GM23338 (cell line): Measurements from ENCODE around the gene MST1. TPM values are rescaled to one million over a fixed set of nuclear protein-coding genes. Genes with fewer than 3 reads are reported as not detected.

Source experiments
- ATAC-seq: fragments of 200-7000 bp; cut with Tn5 transposase; 3 replicates; pipeline ENCODE4 v1.9.1; 2020
- DNase-seq: peaks from one replicate; pipeline ENCODE4 v3.0.0-alpha.2; 2015; ENCODE audit warnings: low spot score
- H2AFZ ChIP-seq: fragments of 200-600 bp; sonication (generic); 2 replicates; pipeline ENCODE4 v1.8.0; 2016; ENCODE audit warnings: antibody characterized with exemption, mild to moderate bottlenecking, moderate library complexity
- H3F3A ChIP-seq: fragments of 200-600 bp; sonication (generic); replicated peaks from 2 replicates; pipeline ENCODE4 v1.8.0; 2017; ENCODE audit warnings: antibody characterized with exemption, mixed run types, low read depth
- H3K27ac ChIP-seq: fragments of 200-600 bp; sonication (generic); 2 replicates; pipeline ENCODE4 v1.6.1; 2016; ENCODE audit warnings: low read depth
- H3K27me3 ChIP-seq: fragments of 200-600 bp; sonication (generic); 2 replicates; pipeline ENCODE4 v1.8.0; 2016; ENCODE audit warnings: mild to moderate bottlenecking, mixed run types, moderate library complexity; ENCODE audit not compliant: insufficient read depth
- H3K36me3 ChIP-seq: fragments of 200-600 bp; sonication (generic); 2 replicates; pipeline ENCODE4 v1.8.0; 2016; ENCODE audit warnings: mild to moderate bottlenecking; ENCODE audit not compliant: insufficient read depth
- H3K4me1 ChIP-seq: fragments of 200-600 bp; sonication (generic); 2 replicates; pipeline ENCODE4 v1.8.0; 2016; ENCODE audit warnings: mild to moderate bottlenecking, moderate library complexity; ENCODE audit not compliant: insufficient read depth
- H3K4me2 ChIP-seq: fragments of 200-600 bp; sonication (generic); 2 replicates; pipeline ENCODE4 v1.7.1; 2017; ENCODE audit warnings: mixed run types
- H3K4me3 ChIP-seq: fragments of 200-600 bp; sonication (generic); 2 replicates; pipeline ENCODE4 v1.6.1; 2016; ENCODE audit warnings: mixed run types
- H3K79me2 ChIP-seq: fragments of 200-600 bp; sonication (generic); replicated peaks from 2 replicates; pipeline ENCODE4 v1.8.0; 2017; ENCODE audit warnings: mild to moderate bottlenecking; ENCODE audit not compliant: insufficient read depth
- H3K9me2 ChIP-seq: fragments of 200-600 bp; sonication (generic); 2 replicates; pipeline ENCODE4 v1.8.0; 2017; ENCODE audit not compliant: insufficient read depth
- H4K20me1 ChIP-seq: fragments of 200-600 bp; sonication (generic); replicated peaks from 2 replicates; pipeline ENCODE4 v1.8.0; 2017; ENCODE audit warnings: mild to moderate bottlenecking; ENCODE audit not compliant: insufficient read depth
- H3K27ac Mint-ChIP-seq: 2 replicates; pipeline ENCODE4 v1.8.0; 2020; ENCODE audit warnings: inconsistent platforms, mild to moderate bottlenecking, moderate library complexity, mixed read lengths
- H3K27me3 Mint-ChIP-seq: 3 replicates; pipeline ENCODE4 v1.8.0; 2022; ENCODE audit warnings: low read depth, mild to moderate bottlenecking, moderate library complexity, mixed read lengths, inconsistent platforms; ENCODE audit not compliant: insufficient read depth, poor library complexity
- H3K36me3 Mint-ChIP-seq: 3 replicates; pipeline ENCODE4 v1.8.0; 2021; ENCODE audit warnings: low read depth, mild to moderate bottlenecking, inconsistent platforms, moderate library complexity, mixed read lengths
- H3K4me1 Mint-ChIP-seq: 3 replicates; pipeline ENCODE4 v1.8.0; 2020; ENCODE audit warnings: mild to moderate bottlenecking, inconsistent platforms, mixed read lengths
- H3K4me3 Mint-ChIP-seq: 3 replicates; pipeline ENCODE4 v1.8.0; 2021; ENCODE audit warnings: moderate library complexity, mild to moderate bottlenecking, inconsistent platforms, mixed read lengths
- H3K9me3 Mint-ChIP-seq: 3 replicates; pipeline ENCODE4 v1.8.0; 2020; ENCODE audit warnings: moderate library complexity, mild to moderate bottlenecking, inconsistent platforms, mixed read lengths
- CREB1 ChIP-seq: fragments of 250-450 bp; sonication (Bioruptor Pico); IDR thresholded peaks from 2 replicates; pipeline ENCODE4 v1.5.0; 2020; ENCODE audit warnings: low read depth, mild to moderate bottlenecking, moderate library complexity
- EZH2 ChIP-seq: fragments of 200-600 bp; sonication (generic); IDR thresholded peaks from one replicate; pipeline ENCODE4 v1.8.0; 2017; ENCODE audit warnings: antibody characterized with exemption, mild to moderate bottlenecking, low read depth; ENCODE audit not compliant: unreplicated experiment
- POLR2AphosphoS5 ChIP-seq: IDR thresholded peaks from 2 replicates; pipeline ENCODE4 v1.6.1; 2016; ENCODE audit warnings: antibody characterized with exemption, low read depth
- STAT1 ChIP-seq: IDR thresholded peaks from one replicate; pipeline ENCODE4 v1.6.1; 2016; ENCODE audit warnings: antibody characterized with exemption; ENCODE audit not compliant: unreplicated experiment
- polyA plus RNA-seq: library from polyadenylated mRNA; unstranded; fragments of >200 nt; fragmentation: Nextera tagmentation; extraction: Ambion mirVana; gene quantifications from 2 replicates; pipeline ENCODE4 v1.2.1, GENCODE V29; 2016
- total RNA-seq: library from RNA; depleted of rRNA; stranded (reverse); fragments of >200 nt; shearing (Covaris generic); gene quantifications from 2 replicates; pipeline ENCODE4 v1.2.3, GENCODE V29; 2014
- TF ChIP-seq, protein P1 (sequence below): IDR thresholded peaks from 2 replicates; pipeline ENCODE4 v1.6.1; 2016; ENCODE audit warnings: antibody characterized with exemption
- TF ChIP-seq, protein P2 (sequence below): fragments of 250-450 bp; sonication (Bioruptor Pico); IDR thresholded peaks from 2 replicates; pipeline ENCODE4 v1.5.0; 2020; ENCODE audit warnings: mild to moderate bottlenecking, moderate library complexity

MST1 gene
- total and polyA plus RNA-seq, 2 experiments from 2014 or later, result 5.9 to 11.1 TPM

DNA sequence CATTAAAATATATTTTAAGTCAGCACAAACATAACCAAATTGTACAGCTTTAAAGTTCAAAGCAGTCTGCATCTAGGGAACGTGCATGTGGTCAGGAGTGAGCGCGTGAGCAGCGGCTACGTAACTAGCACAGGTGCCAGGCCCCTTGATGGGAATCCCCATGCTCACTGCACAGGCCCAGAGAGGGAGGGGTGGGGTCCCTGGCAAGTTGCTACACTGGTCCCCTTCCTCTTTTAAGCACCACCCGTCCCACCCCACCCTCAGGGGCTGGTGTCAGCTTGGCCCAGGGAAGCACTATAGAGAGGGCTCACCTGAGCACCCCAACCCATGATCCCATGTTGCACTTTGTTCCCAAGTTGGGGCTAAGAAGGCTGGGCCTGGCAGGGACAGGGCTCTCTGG lies 35.3 kb upstream of the MST1 start (continued):
- no peak for TF ChIP-seq EZH2
- TF ChIP-seq, protein P1, sequence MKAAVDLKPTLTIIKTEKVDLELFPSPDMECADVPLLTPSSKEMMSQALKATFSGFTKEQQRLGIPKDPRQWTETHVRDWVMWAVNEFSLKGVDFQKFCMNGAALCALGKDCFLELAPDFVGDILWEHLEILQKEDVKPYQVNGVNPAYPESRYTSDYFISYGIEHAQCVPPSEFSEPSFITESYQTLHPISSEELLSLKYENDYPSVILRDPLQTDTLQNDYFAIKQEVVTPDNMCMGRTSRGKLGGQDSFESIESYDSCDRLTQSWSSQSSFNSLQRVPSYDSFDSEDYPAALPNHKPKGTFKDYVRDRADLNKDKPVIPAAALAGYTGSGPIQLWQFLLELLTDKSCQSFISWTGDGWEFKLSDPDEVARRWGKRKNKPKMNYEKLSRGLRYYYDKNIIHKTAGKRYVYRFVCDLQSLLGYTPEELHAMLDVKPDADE, result no peak
- TF ChIP-seq, protein P2, sequence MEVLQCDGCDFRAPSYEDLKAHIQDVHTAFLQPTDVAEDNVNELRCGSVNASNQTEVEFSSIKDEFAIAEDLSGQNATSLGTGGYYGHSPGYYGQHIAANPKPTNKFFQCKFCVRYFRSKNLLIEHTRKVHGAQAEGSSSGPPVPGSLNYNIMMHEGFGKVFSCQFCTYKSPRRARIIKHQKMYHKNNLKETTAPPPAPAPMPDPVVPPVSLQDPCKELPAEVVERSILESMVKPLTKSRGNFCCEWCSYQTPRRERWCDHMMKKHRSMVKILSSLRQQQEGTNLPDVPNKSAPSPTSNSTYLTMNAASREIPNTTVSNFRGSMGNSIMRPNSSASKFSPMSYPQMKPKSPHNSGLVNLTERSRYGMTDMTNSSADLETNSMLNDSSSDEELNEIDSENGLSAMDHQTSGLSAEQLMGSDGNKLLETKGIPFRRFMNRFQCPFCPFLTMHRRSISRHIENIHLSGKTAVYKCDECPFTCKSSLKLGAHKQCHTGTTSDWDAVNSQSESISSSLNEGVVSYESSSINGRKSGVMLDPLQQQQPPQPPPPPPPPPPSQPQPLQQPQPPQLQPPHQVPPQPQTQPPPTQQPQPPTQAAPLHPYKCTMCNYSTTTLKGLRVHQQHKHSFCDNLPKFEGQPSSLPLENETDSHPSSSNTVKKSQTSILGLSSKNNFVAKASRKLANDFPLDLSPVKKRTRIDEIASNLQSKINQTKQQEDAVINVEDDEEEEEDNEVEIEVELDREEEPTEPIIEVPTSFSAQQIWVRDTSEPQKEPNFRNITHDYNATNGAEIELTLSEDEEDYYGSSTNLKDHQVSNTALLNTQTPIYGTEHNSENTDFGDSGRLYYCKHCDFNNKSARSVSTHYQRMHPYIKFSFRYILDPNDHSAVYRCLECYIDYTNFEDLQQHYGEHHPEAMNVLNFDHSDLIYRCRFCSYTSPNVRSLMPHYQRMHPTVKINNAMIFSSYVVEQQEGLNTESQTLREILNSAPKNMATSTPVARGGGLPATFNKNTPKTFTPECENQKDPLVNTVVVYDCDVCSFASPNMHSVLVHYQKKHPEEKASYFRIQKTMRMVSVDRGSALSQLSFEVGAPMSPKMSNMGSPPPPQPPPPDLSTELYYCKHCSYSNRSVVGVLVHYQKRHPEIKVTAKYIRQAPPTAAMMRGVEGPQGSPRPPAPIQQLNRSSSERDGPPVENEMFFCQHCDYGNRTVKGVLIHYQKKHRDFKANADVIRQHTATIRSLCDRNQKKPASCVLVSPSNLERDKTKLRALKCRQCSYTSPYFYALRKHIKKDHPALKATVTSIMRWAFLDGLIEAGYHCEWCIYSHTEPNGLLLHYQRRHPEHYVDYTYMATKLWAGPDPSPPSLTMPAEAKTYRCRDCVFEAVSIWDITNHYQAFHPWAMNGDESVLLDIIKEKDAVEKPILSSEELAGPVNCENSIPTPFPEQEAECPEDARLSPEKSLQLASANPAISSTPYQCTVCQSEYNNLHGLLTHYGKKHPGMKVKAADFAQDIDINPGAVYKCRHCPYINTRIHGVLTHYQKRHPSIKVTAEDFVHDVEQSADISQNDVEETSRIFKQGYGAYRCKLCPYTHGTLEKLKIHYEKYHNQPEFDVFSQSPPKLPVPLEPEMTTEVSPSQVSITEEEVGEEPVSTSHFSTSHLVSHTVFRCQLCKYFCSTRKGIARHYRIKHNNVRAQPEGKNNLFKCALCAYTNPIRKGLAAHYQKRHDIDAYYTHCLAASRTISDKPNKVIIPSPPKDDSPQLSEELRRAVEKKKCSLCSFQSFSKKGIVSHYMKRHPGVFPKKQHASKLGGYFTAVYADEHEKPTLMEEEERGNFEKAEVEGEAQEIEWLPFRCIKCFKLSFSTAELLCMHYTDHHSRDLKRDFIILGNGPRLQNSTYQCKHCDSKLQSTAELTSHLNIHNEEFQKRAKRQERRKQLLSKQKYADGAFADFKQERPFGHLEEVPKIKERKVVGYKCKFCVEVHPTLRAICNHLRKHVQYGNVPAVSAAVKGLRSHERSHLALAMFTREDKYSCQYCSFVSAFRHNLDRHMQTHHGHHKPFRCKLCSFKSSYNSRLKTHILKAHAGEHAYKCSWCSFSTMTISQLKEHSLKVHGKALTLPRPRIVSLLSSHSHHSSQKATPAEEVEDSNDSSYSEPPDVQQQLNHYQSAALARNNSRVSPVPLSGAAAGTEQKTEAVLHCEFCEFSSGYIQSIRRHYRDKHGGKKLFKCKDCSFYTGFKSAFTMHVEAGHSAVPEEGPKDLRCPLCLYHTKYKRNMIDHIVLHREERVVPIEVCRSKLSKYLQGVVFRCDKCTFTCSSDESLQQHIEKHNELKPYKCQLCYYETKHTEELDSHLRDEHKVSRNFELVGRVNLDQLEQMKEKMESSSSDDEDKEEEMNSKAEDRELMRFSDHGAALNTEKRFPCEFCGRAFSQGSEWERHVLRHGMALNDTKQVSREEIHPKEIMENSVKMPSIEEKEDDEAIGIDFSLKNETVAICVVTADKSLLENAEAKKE (CRISPR knock-in tag), result no peak
- TF ChIP-seq CREB1 (CRISPR knock-in tag), result no peak

DNA sequence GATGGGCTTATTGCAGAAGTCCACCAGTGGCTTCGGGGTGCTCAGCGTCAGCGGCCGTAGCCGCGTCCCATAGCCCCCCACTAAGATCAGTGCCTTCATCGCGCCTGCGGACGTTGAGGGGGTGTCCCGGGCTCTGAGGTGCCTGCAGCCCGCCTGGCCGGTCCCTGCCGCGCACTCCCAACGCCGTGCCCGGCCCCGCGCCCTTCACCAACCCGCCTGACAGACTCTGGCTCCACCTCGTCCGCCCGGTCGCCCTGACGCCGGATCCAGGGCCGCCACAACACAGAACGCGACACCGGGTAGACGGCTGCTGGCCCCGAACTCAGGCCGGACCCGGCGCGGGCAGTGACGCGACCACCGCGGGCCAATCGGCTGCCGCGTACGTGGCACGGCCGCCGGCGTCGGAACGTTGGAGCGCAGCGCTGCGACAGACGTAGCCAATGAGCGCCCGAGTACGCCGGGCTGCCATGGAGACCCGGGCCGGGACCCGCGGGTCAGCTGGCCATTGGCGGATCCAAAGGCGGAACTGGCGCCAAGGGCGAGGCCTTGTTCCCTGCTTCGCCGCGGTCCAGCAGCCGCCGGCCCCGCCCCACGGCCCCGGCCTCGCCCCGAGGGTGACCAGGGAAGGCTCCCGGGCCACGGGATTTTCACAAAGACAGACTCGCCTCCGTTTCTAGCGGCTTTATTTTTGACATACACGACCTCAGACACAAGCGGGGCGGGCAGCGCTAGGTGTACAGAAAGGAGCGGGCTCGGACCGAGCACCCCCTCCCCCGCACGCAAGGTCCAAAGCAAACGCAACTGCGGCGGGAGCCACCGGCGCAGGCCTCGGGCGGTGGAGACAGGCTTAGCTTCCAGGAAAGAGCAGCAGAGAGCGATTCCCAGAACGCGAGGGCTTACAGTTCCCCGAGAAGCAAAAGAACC lies 34.6 kb upstream of the MST1 start, which contains the start of gene GMPPB:
Gene GMPPB (minus strand): TSS at position 324 of the 924 bp plus-strand sequence. CDS start 225 bp downstream, at position 99.
- H3K27ac Mint-ChIP-seq, result peak within 1 kb of the TSS; percentile 98
- peaks cover 4% of the 10 kb centered on the region; the same call in 1 of the 3 replicates for H3K9me3 Mint-ChIP-seq
- peak within 1 kb of the TSS; percentile 98 for H3K4me3 ChIP-seq
- DNase-seq, result peak; percentile 99
- no peaks in the 10 kb centered on the region for H3K9me2 ChIP-seq
- peaks cover 36% of the 10 kb centered on the region for H3K27me3 Mint-ChIP-seq
- H3K27me3 ChIP-seq, result no peaks in the 10 kb centered on the region
- peak; percentile 77 for ATAC-seq
- H3K79me2 ChIP-seq, result no peaks in the 10 kb centered on the region; the same call in 1 of the 2 replicates
- peaks cover 7% of the 10 kb centered on the region; the same call in 1 of the 2 replicates for H4K20me1 ChIP-seq
- no peaks in the 10 kb centered on the region; the same call in 1 of the 2 replicates for H3K4me1 ChIP-seq
- H3K36me3 Mint-ChIP-seq, result peaks cover 31% of the 10 kb centered on the region
- H3F3A ChIP-seq, result peaks cover 18% of the 10 kb centered on the region
- no peak for TF ChIP-seq STAT1
- TF ChIP-seq CREB1 (CRISPR knock-in tag), result peak; percentile 96
- TF ChIP-seq POLR2AphosphoS5, result peak; percentile 66
- TF ChIP-seq, protein P1, result peak; percentile 39; the same call in 1 of the 2 replicates
- H3K36me3 ChIP-seq, result peaks cover 5% of the 10 kb centered on the region; the same call in 1 of the 2 replicates
- H3K4me1 Mint-ChIP-seq, result peaks cover 6% of the 10 kb centered on the region; the same call in 2 of the 3 replicates
- H3K4me2 ChIP-seq, result peak within 1 kb of the TSS; percentile 98
- H2AFZ ChIP-seq, result peak within 1 kb of the TSS; percentile 91
- peak within 1 kb of the TSS; percentile 94 for H3K4me3 Mint-ChIP-seq
- H3K27ac ChIP-seq, result peak within 1 kb of the TSS; percentile 94
